ENCODE measurements around the gene GBA2.

DNA sequence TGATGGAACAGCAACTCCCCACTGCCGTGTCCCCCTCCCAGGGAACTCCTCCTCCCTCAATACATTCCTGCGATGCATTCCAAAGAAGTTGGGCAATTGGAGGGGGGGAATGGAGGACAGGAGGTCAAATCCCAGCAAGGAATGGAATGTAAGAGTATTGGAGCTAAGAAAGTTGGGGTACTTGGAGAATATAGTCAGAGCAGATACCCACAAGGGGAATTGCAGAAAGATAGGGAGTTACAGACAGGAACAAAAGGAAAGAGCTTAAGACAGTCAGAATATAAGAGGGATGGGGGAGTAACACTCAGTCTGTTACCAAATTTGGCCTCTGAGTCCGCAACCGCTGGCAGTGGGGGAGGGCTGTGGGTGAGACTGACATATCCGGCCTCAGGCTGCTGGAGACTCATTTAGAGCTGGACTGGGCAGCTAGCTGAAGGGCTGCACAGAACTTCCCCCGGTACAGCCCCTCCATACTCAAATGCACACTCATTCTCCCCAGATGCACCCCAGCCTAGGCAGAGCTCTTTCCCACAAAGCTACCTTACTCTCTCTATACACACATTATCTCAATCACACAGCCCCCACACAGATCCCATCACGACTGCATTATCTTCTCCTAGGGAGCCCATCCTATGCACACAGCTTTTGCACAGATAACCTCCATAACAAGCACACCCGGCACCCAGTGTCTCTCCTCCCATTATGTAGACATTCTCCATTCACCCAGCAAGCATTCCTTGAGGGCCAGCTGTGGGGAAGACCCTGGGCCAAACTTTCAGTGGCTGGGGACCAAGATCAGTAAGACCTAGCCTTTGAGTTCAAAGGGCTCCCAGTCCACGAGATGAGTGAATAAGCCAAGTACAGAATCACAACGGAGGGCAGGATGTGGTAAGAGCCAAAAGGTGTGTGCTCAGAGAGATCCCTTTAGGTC lies 20.7 kb downstream of the GBA2 start:
- no peak for TF ChIP-seq FOXM1 (IDR thresholded peaks at IDR 0.05; ENCODE audit: borderline replicate concordance, low read depth)
- peak; percentile 68 for TF ChIP-seq TCF12 (IDR thresholded peaks at IDR 0.05; ENCODE audit: low read depth)
- TF ChIP-seq CREB1 (IDR thresholded peaks at IDR 0.05; ENCODE audit: low read depth), result no peak
- TF ChIP-seq CEBPB (IDR thresholded peaks at IDR 0.05), result peak; percentile 96
- no peak for TF ChIP-seq RAD21 (IDR thresholded peaks at IDR 0.05; ENCODE audit: low read depth)
- peak; percentile 74 for TF ChIP-seq EP300 (IDR thresholded peaks at IDR 0.05; ENCODE audit: borderline replicate concordance)
- no peak for TF ChIP-seq ZBTB7A (IDR thresholded peaks at IDR 0.05; ENCODE audit: low read depth)
- TF ChIP-seq, protein P1, sequence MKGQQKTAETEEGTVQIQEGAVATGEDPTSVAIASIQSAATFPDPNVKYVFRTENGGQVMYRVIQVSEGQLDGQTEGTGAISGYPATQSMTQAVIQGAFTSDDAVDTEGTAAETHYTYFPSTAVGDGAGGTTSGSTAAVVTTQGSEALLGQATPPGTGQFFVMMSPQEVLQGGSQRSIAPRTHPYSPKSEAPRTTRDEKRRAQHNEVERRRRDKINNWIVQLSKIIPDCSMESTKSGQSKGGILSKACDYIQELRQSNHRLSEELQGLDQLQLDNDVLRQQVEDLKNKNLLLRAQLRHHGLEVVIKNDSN (IDR thresholded peaks at IDR 0.05), result no peak
- peak; percentile 40; the same call in 1 of the 2 replicates for TF ChIP-seq TAF1 (IDR thresholded peaks at IDR 0.05; ENCODE audit: low read depth)
- TF ChIP-seq NFIC (IDR thresholded peaks at IDR 0.05), result 0 out of 2 replicates have a peak, but pooled peaks have one; percentile 14
- TF ChIP-seq, protein P2, sequence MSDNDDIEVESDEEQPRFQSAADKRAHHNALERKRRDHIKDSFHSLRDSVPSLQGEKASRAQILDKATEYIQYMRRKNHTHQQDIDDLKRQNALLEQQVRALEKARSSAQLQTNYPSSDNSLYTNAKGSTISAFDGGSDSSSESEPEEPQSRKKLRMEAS (IDR thresholded peaks at IDR 0.05), result 0 out of 2 replicates have a peak, but pooled peaks have one; percentile 27
- TF ChIP-seq EGR1 (IDR thresholded peaks at IDR 0.05), result no peak
- TF ChIP-seq TEAD4 (IDR thresholded peaks at IDR 0.05), result peak; percentile 95
